Lower lobe of right lung (tissue), 2 donors: ENCODE results near the gene SYS1. TPM values are rescaled to one million over a fixed set of nuclear protein-coding genes. Genes with fewer than 3 reads are reported as not detected.

Experiments used
- ATAC-seq, 2 donors: fragments of 200-7000 bp; cut with Tn5 transposase; one replicate each; pipeline ENCODE4 v1.9.1; 2020 to 2022; ENCODE audit warnings: mild to moderate bottlenecking in 2 of 2, moderate library complexity in 2 of 2
- DNase-seq: peaks from one replicate; pipeline ENCODE4 v3.0.0-alpha.2; 2020
- H3K27ac ChIP-seq: fragments of 200-600 bp; one replicate; pipeline ENCODE4 v1.8.0; 2022
- H3K27me3 ChIP-seq: fragments of 200-600 bp; one replicate; pipeline ENCODE4 v1.8.0; 2022; ENCODE audit warnings: low read depth
- H3K36me3 ChIP-seq: fragments of 200-600 bp; one replicate; pipeline ENCODE4 v1.8.0; 2022; ENCODE audit warnings: mild to moderate bottlenecking
- H3K4me1 ChIP-seq: fragments of 200-600 bp; one replicate; pipeline ENCODE4 v1.8.0; 2022
- H3K4me3 ChIP-seq: fragments of 200-600 bp; one replicate; pipeline ENCODE4 v1.8.0; 2022; ENCODE audit warnings: mild to moderate bottlenecking
- H3K9me3 ChIP-seq: fragments of 200-600 bp; one replicate; pipeline ENCODE4 v1.8.0; 2022
- CTCF ChIP-seq: fragments of 200-600 bp; IDR thresholded peaks from one replicate; pipeline ENCODE4 v1.8.0; 2022; ENCODE audit warnings: antibody characterized with exemption, mild to moderate bottlenecking
- intact Hi-C: fragments of 100-400 bp; cut with DNase I; formaldehyde crosslinking; loops from one replicate; pipeline ENCODE4 v1.11.0; 2022
- total RNA-seq: library from RNA; stranded (reverse); fragmentation: NEBNext Ultra II Directional; extraction: Animal tissue kit (Norgen Biotek cat#: 25700); gene quantifications from one replicate; pipeline ENCODE4 v1.2.1, GENCODE V29; 2021
- donor health status: DM: no; HTN: yes; CAD: no; lungs with severe emphysema.

SYS1 gene
- total RNA-seq, 1 donor from 2014 or later: 69.3 TPM

- H3K36me3 ChIP-seq: peaks cover 11% of the 10 kb centered on the region
- H3K9me3 ChIP-seq: no peaks in the 10 kb centered on the region
- peak overlapping the region; percentile 71 for H3K27ac ChIP-seq
- TF ChIP-seq CTCF: no peak
- ATAC-seq (peak; percentile 55 to 57), DNase-seq (peak; percentile 68)
- intact Hi-C loops: no loop called here
- H3K27me3 ChIP-seq: no peaks in the 10 kb centered on the region
- H3K4me3 ChIP-seq: peak overlapping the region; percentile 61
- peaks cover 44% of the 10 kb centered on the region for H3K4me1 ChIP-seq
These were observed 9.8 kb downstream of the SYS1 start for GRCh38 chr20:45372646-45373352.

GRCh38 chr20:45373353-45374100 is 10.6 kb downstream of the SYS1 start:
- Histone ChIP-seq H3K27ac (peak overlapping the region; percentile 71), H3K9me3 (no peaks in the 10 kb centered on the region), H3K4me1 (peaks cover 37% of the 10 kb centered on the region), H3K36me3 (peaks cover 3% of the 10 kb centered on the region), H3K27me3 (no peaks in the 10 kb centered on the region), H3K4me3 (peak overlapping the region; percentile 61)
- intact Hi-C loops: no loop called here
- DNase-seq (peak; percentile 92), ATAC-seq (peak; percentile 91)
- TF ChIP-seq CTCF: peak; percentile 88

GRCh38 chr20:45374101-45374467 is 11.1 kb downstream of the SYS1 start:
- TF ChIP-seq CTCF: no peak
- intact Hi-C loops: no loop called here
- no peaks in the 10 kb centered on the region for H3K36me3 ChIP-seq
- H3K4me1 ChIP-seq: peaks cover 32% of the 10 kb centered on the region
- H3K27me3 ChIP-seq: no peaks in the 10 kb centered on the region
- ATAC-seq (no peak), DNase-seq (no peak)
- H3K27ac ChIP-seq: peak overlapping the region; percentile 71
- H3K9me3 ChIP-seq: no peaks in the 10 kb centered on the region
- peak overlapping the region; percentile 61 for H3K4me3 ChIP-seq

GRCh38 chr20:45374966-45375365 is 12.0 kb downstream of the SYS1 start:
- H3K4me3 ChIP-seq: no peak overlapping the region
- H3K27ac ChIP-seq: no peak overlapping the region
- DNase-seq (no peak), ATAC-seq (no peak)
- H3K27me3 ChIP-seq: no peaks in the 10 kb centered on the region
- TF ChIP-seq CTCF: no peak
- intact Hi-C loops: no loop called here
- H3K4me1 ChIP-seq: peaks cover 26% of the 10 kb centered on the region
- H3K36me3 ChIP-seq: no peaks in the 10 kb centered on the region
- no peaks in the 10 kb centered on the region for H3K9me3 ChIP-seq

DNA sequence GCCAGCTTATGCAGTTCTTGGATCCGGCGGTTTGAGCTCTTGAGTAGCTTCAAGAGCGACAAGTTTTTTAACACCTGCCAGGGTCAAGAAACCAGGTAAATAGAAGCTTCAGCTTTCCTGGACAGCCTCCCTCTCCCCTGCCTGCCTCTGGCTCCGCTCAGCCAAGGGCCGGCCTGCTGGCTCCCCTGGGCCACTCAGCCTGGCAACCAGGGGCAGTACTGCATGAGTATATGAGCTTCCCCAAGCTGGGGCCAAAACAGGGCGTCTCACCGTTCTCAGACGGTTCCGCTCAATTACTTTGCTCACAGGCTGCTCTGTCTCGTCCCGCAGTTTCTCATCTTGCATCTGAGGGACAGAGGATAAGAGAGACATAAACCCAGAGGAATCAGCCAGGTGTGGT is 14.3 kb downstream of the SYS1 start:
- Histone ChIP-seq H3K27ac (no peak overlapping the region), H3K36me3 (no peaks in the 10 kb centered on the region), H3K4me1 (peaks cover 23% of the 10 kb centered on the region), H3K4me3 (no peak overlapping the region), H3K9me3 (no peaks in the 10 kb centered on the region), H3K27me3 (no peaks in the 10 kb centered on the region)
- intact Hi-C loops: no loop called here
- peak; percentile 73 to 78 for ATAC-seq
- DNase-seq: peak; percentile 66
- TF ChIP-seq CTCF: no peak
